Right lobe of liver (tissue), 6 donors: ENCODE data around the gene PLEKHF1. TPM values are rescaled to one million over a fixed set of nuclear protein-coding genes. Genes with fewer than 3 reads are reported as not detected.

ENCODE experiments used
- ATAC-seq, 4 donors: fragments of 200-7000 bp; cut with Tn5 transposase; one replicate each; pipeline ENCODE4 v1.9.1; 2020; ENCODE audit warnings: mild to moderate bottlenecking in 4 of 4, moderate library complexity in 4 of 4
- DNase-seq, 3 donors: peaks; one replicate each; pipeline ENCODE4 v3.0.0-alpha.2; 2020
- H3K27ac ChIP-seq, 3 donors: fragments of 200-600 bp; one replicate each; pipeline ENCODE4 v1.8.0; 2022
- H3K27me3 ChIP-seq, 2 donors: fragments of 200-600 bp; one replicate each; pipeline ENCODE4 v1.8.0; 2022
- H3K36me3 ChIP-seq, 4 donors: fragments of 200-600 bp; sonication (generic) in 1 of 4; one replicate each; pipeline versions ENCODE4 v1.5.1 to v1.8.0; 2017 to 2022; ENCODE audit warnings: control low read depth in 1 of 4
- H3K4me1 ChIP-seq, 4 donors: fragments of 200-600 bp; sonication (generic) in 1 of 4; one replicate each; pipeline versions ENCODE4 v1.5.1 to v1.8.0; 2017 to 2022; ENCODE audit warnings: control low read depth in 1 of 4
- H3K4me3 ChIP-seq, 3 donors: fragments of 200-600 bp; one replicate each; pipeline ENCODE4 v1.8.0; 2022
- H3K9me3 ChIP-seq, 4 donors: fragments of 200-600 bp; sonication (generic) in 1 of 4; one replicate each; pipeline versions ENCODE4 v1.5.1 to v1.8.0; 2017 to 2022; ENCODE audit warnings: control low read depth in 1 of 4
- POLR2A ChIP-seq: fragments of 450-650 bp; IDR thresholded peaks from one replicate; pipeline ENCODE4 v1.6.1; 2017; ENCODE audit warnings: antibody characterized with exemption, mild to moderate bottlenecking
- WGBS: methylation state at CpG from one replicate; pipeline ENCODE4 v1.1.6; 2018; ENCODE audit warnings: low coverage, low lambda C conversion rate; ENCODE audit not compliant: insufficient coverage; ENCODE audit errors: missing lambda C conversion rate; 5-methylcytosine and 5-hydroxymethylcytosine counted together
- intact Hi-C, 2 donors: fragments of 100-400 bp; cut with DNase I; formaldehyde crosslinking; loops; one replicate each; pipeline versions ENCODE4 v1.11.2 to v1.14.1; 2022
- total RNA-seq, 6 experiments: library from RNA; depleted of rRNA in 2 of 6; stranded (reverse); fragments of >200 nt in 2 of 6; fragmentation: NEBNext Ultra II Directional in 3 of 6; extraction: Animal tissue kit (Norgen Biotek cat#: 25700) in 3 of 6; gene quantifications; one replicate each; pipeline versions ENCODE4 v1.1.0 to v1.2.4, GENCODE V29; 2016 to 2023
- TF ChIP-seq, protein P1 (sequence below), 4 donors: fragments of 200-600 bp in 3 of 4; fragments of 450-650 bp in 1 of 4; IDR thresholded peaks; one replicate each; pipeline versions ENCODE4 v1.5.1 to v1.8.0; 2016 to 2022; ENCODE audit warnings: antibody characterized with exemption in 4 of 4, mild to moderate bottlenecking in 2 of 4
- donor health status: DM: no; HTN: yes; CAD: no.
- donor health status: DM: no; HTN: no; CAD: no.
- donor health status: DM: no; HTN: no; CAD: no.
- donor health status: DM: no; HTN: yes; CAD: no.
- donor health status: DM: no; HTN: yes; CAD: no.

The PLEKHF1 gene
- total RNA-seq, 6 experiments from 2014 or later = 5.6 to 13.8 (median 9.8) TPM

DNA sequence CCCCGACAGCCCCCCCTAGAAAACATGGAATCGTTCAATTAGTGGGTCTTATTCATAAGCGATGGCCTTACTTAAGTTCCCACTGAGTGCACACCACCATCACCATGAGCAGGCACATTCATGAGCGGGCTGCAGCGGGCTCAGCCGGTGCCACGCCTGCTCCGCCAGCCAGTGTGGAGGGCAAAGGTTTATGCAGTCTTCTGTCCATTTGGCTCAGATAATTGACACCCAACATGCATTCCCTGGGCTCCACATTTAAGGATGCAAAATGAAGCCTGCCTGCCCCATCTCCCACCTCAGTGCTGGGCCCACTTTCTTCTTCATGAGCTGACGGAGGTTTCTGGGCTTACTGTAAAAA is 37.7 kb downstream of the PLEKHF1 start:
- TF ChIP-seq, protein P1, sequence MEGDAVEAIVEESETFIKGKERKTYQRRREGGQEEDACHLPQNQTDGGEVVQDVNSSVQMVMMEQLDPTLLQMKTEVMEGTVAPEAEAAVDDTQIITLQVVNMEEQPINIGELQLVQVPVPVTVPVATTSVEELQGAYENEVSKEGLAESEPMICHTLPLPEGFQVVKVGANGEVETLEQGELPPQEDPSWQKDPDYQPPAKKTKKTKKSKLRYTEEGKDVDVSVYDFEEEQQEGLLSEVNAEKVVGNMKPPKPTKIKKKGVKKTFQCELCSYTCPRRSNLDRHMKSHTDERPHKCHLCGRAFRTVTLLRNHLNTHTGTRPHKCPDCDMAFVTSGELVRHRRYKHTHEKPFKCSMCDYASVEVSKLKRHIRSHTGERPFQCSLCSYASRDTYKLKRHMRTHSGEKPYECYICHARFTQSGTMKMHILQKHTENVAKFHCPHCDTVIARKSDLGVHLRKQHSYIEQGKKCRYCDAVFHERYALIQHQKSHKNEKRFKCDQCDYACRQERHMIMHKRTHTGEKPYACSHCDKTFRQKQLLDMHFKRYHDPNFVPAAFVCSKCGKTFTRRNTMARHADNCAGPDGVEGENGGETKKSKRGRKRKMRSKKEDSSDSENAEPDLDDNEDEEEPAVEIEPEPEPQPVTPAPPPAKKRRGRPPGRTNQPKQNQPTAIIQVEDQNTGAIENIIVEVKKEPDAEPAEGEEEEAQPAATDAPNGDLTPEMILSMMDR (IDR thresholded peaks at IDR 0.05) = no peak
- TF ChIP-seq POLR2A = no peak
- peaks cover 0 to 17% (median 10%) of the 10 kb centered on the region in 4 donors for H3K36me3 ChIP-seq
- WGBS = 46% methylated on average over 6 of the region's 9 CpGs
- ATAC-seq (peak; percentile 11 to 64 (median 37)), DNase-seq (no peak)
- H3K4me1 ChIP-seq = peaks cover 0 to 22% (median 0%) of the 10 kb centered on the region in 4 donors
- H3K9me3 ChIP-seq = no peaks in the 10 kb centered on the region
- H3K4me3 ChIP-seq = no peak overlapping the region
- intact Hi-C loops = no loop called here
- no peaks in the 10 kb centered on the region for H3K27me3 ChIP-seq
- H3K27ac ChIP-seq = no peak overlapping the region

DNA sequence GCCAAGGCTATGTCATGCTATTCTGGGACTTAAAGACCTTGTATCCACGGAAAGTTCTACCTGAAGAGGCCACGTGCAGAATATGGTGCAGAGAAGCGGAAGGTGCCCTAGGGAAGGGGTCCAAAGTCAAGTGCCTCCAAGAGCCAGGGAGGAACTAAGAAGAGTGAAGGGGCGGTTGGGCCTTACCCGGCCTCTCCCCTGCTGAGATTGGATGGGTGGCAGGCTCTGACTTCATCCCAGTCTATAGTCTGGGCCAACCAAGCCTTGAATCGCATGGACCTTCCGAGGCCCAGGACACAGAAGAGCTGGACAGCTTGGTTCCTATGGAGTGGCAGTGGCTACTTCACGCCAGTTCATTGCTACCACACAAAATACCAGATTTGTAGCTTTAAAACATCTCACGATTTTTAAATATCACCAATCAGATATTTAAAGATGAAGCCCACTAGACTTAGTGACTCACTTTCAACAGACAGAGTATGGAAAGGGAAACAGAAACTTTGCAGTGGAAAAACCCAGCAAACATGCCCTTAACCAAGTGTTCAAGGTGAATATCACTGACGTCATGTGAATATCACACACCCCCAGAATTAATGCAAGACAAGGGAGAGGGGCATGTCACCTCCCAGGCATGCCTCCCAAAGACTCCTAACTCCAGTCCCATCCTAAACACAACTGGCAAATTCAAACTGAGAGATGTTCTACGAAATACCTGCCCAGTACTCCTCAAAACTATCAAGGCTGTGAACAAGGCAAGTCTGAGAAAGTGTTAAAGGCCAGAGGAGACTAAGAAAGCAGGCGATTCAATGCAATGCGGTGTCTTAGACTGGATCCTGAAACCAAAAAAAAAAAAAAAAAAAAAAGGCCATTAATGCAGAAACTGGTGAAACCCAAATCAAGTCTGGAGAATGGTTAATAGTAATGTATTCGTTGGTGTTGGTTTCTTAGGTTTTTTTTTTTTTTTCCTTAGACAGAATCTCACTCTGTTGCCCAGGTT is 39.6 kb downstream of the PLEKHF1 start:
- Histone ChIP-seq H3K27ac (peak overlapping the region; percentile 70 to 80 (median 70)), H3K36me3 (peaks cover 0 to 17% (median 10%) of the 10 kb centered on the region in 4 donors), H3K27me3 (no peaks in the 10 kb centered on the region), H3K4me1 (peaks cover 0 to 35% (median 5%) of the 10 kb centered on the region in 4 donors), H3K4me3 (peak overlapping the region in 1 of 3 donors; percentile 64), H3K9me3 (no peaks in the 10 kb centered on the region)
- no peak for DNase-seq
- peak in 1 of 4 donors; percentile 37 for ATAC-seq
- intact Hi-C loops = no loop called here
- 68% methylated on average over 8 of the region's 14 CpGs for WGBS
- TF ChIP-seq, protein P1 (IDR thresholded peaks at IDR 0.05) = no peak
- TF ChIP-seq POLR2A = no peak

DNA sequence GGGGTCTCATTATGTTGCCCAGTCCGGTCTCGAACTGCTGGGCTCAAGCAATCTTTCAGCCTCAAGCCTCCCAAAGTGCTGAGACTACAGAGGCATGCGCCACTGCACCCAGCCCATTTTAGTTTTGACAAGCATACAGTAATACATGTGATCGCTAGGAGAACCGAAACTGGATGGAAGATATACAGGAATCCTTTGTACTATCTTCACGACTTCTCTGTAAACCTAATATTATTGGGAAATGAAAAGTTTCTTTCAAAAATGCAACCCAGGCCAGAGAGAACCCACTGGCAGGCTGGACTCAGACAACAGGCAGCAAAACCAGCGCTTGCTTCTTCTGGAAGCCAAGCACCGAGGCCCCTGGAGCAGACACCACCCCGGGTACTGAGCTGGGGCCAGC is 40.4 kb downstream of the PLEKHF1 start:
- WGBS = 39% methylated on average over 6 of the region's 9 CpGs

DNA sequence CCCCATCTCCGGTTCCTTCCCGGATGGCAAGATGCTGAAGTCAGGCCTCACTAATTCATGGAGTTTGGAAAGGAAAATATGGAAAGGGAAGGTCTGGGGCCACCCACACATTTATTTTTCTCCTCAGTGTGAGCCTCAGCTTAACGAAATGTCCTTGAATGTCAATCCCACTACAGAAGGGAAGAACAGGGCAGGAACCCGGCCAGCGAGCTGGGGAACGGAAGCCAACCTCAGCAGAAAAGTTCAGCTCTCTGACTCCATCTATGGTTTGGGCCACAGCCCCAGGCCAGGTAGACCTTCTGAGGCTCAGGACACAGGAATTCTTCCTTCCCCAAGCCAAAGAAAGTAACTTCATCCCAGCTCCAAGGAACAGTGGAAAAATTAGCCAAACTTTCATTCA is 41.4 kb downstream of the PLEKHF1 start:
- intact Hi-C loops = no loop called here
- peak in 2 of 4 donors; percentile 21 to 40 for ATAC-seq
- peak overlapping the region; percentile 30 to 68 (median 64) for H3K4me3 ChIP-seq
- H3K9me3 ChIP-seq = no peaks in the 10 kb centered on the region
- TF ChIP-seq, protein P1 (IDR thresholded peaks at IDR 0.05) = no peak
- no peak for TF ChIP-seq POLR2A
- H3K36me3 ChIP-seq = peaks cover 0 to 14% (median 9%) of the 10 kb centered on the region in 4 donors
- no peaks in the 10 kb centered on the region for H3K27me3 ChIP-seq
- peak overlapping the region; percentile 65 to 80 (median 70) for H3K27ac ChIP-seq
- WGBS = 50% methylated on average over 5 of the region's 6 CpGs
- H3K4me1 ChIP-seq = peaks cover 0 to 53% (median 14%) of the 10 kb centered on the region in 4 donors
- no peak for DNase-seq

More for the DNA sequence above, 40.4 kb downstream of the PLEKHF1 start:
- Histone ChIP-seq H3K4me1 (peaks cover 0 to 44% (median 10%) of the 10 kb centered on the region in 4 donors), H3K9me3 (no peaks in the 10 kb centered on the region), H3K4me3 (peak overlapping the region; percentile 30 to 68 (median 64)), H3K27ac (peak overlapping the region; percentile 65 to 80 (median 70)), H3K36me3 (peaks cover 0 to 17% (median 10%) of the 10 kb centered on the region in 4 donors), H3K27me3 (no peaks in the 10 kb centered on the region)
- TF ChIP-seq, protein P1 (IDR thresholded peaks at IDR 0.05) = no peak
- no peak for TF ChIP-seq POLR2A
- peak in 1 of 4 donors; percentile 12 for ATAC-seq
- no peak for DNase-seq
- intact Hi-C loops = no loop called here
